RWPE1 (cell line): Measurements from ENCODE around the gene TET1.
"Not testable (repeated sequence)": the region's sequence is repeated elsewhere in the genome, so short reads cannot be mapped to it uniquely, and the experiment has no call there.

ENCODE experiments used
- CTCF ChIA-PET: fragments of 350-600 bp; sonication (Branson Sonifier 250); formaldehyde crosslinking; extraction: SDS; loops from one replicate; lab custom pipeline; 2021; lab: Yijun Ruan, JAX
- POLR2A ChIA-PET: fragments of 400-600 bp; formaldehyde crosslinking; extraction: SDS; loops from one replicate; lab custom pipeline; 2020; ENCODE audit warnings: antibody characterized with exemption; ENCODE audit not compliant: low non-redundant PET; lab: Yijun Ruan, JAX
- DNase-seq: peaks from one replicate; pipeline ENCODE4 v3.0.0; 2012; ENCODE audit warnings: low spot score
- H3K27ac ChIP-seq: fragments of 450-650 bp; 2 replicates; pipeline ENCODE4 v1.5.1; 2017
- TF ChIP-seq, protein P1 (sequence below): fragments of 450-650 bp; conservative IDR thresholded peaks from 2 replicates; pipeline ENCODE4 v1.5.1; 2017; ENCODE audit warnings: low read depth, mild to moderate bottlenecking

TET1 gene

DNA sequence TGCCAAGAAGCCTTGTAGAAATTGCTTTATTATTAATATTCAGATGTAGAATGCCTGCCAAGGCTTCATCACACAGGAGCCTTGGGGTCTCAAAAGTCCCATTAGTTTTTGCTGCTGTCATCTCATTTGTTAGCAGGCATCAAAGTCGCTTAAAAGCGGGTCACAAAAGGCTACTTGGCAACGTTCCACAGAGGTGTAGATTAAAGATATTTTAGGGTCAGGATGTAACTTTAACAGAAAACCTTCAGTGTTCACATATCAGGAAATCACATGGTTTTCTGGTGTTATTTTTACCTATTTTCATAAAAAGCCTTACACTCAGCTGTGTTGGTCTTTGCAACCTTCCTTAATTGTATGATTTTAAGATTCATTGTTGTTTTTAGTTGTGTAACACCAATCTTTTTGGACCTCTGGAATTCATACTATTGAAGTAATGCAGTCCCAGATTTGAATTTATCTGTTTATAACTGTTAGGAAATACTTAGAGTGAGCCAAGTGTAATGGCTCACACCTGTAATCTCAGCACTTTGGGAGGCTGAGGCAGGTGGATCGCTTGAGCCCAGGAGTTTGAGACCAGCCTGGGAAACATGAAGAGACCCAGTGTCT lies 65.3 kb downstream of the TET1 start:
- TF ChIP-seq, protein P1, sequence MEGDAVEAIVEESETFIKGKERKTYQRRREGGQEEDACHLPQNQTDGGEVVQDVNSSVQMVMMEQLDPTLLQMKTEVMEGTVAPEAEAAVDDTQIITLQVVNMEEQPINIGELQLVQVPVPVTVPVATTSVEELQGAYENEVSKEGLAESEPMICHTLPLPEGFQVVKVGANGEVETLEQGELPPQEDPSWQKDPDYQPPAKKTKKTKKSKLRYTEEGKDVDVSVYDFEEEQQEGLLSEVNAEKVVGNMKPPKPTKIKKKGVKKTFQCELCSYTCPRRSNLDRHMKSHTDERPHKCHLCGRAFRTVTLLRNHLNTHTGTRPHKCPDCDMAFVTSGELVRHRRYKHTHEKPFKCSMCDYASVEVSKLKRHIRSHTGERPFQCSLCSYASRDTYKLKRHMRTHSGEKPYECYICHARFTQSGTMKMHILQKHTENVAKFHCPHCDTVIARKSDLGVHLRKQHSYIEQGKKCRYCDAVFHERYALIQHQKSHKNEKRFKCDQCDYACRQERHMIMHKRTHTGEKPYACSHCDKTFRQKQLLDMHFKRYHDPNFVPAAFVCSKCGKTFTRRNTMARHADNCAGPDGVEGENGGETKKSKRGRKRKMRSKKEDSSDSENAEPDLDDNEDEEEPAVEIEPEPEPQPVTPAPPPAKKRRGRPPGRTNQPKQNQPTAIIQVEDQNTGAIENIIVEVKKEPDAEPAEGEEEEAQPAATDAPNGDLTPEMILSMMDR: no peak
- POLR2A ChIA-PET: no interaction called here
- DNase-seq: no peak
- H3K27ac ChIP-seq: no peak overlapping the region
- CTCF ChIA-PET: no interaction called here

DNA sequence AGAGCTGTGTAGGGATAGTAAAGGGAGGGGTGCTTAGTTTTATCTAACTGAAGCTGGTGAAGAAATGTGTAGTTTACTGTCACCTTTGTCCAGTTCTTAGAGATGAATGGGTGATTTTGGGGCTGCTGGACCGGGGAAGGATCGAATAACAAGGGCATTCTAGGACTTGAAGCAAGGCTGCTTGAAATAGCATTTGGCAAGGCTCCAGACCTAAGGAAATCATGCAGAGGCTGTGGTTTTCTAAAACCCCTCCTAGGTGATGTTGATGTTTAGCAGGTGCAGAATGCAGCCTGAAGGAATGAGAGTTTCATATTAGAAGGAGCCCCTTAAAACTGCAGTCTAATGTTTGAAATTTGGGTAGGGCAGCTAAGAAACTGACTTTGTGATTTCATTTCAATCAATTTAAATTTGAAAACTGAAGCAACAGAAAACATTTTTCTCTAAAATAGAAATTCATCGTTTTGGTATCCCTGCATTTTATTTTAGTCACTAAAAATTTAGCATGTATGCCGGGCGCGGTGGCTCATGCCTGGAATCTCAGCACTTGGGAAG lies 68.5 kb downstream of the TET1 start:
- CTCF ChIA-PET: interaction anchor here (0.7 kb wide), 1 partner anchor 183 kb away, joined by 3 read pairs; no protein-coding TSS in a partner anchor
- DNase-seq: no peak
- TF ChIP-seq, protein P1: no peak
- POLR2A ChIA-PET: no interaction called here
- H3K27ac ChIP-seq: no peak overlapping the region

DNA sequence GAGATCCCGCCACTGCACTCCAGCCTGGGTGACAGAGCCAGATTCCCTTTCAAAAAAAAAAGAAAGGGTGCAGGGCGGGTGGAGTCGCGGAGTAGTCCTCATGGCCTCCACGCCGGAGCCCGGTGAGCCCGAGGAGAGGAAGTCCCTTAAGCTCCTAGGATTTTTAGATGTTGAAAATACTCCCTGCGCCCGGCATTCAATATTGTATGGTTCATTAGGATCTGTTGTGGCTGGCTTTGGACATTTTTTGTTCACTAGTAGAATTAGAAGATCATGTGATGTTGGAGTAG lies 72.1 kb downstream of the TET1 start:
- CTCF ChIA-PET: not testable (repeated sequence)

DNA sequence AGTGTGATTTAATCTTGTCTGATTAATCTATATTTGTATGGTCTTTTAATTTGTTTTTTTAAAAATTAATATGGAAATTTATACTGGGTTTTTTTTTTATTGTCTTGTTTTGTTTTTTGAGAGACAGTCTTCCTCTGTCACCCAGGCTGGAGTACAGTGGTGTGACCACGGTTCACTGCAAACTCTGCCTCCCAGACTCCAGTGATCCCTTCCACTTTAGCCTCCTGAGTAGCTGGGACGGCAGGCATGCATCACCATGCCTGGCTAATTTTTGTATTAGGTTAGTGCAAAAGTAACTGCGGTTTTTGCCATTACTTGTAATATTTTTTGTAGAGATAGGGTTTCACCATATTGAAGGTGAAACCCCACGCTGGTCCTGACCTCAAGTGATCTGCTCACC lies 73.1 kb downstream of the TET1 start:
- TF ChIP-seq, protein P1: no peak
- no peak for DNase-seq
- ChIA-PET POLR2A (no interaction called here), CTCF (no interaction called here)
- H3K27ac ChIP-seq: no peak overlapping the region

More for the DNA sequence above, 72.1 kb downstream of the TET1 start:
- not testable (repeated sequence) for H3K27ac ChIP-seq, DNase-seq
- POLR2A ChIA-PET: interaction anchor here (0.7 kb wide), 1 partner anchor 1947 kb away, joined by 8 read pairs; no protein-coding TSS in a partner anchor

DNA sequence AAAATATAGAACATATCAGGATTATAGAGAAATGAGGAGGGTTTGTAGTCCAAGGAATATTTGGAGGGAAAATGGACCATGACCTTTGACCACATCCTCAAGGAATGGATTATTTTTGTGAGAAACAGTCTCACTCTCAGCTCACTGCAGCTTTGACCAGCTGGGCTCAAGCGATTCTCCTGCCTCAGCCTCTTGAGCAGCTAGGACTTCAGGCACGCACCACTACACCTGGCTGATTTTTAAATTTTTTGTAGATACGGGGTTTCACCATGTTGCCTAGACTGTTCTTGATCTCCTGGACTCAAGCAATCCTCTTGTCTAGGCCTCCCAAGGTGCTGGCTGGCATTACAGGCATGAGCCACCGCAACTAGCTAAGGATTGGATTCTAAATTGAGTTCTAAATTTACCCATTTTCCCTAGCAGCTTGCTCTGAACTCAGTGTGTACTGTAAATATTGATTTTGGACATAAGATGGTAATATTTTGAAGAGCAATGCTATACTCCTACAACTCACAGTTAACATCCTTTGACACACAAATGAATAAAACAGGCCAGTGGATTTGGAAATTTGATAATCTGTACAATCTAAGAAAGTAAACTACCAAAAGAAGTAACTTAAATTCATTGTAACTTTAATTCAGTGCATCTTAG lies 73.8 kb downstream of the TET1 start:
- ChIA-PET POLR2A (no interaction called here), CTCF (no interaction called here)

DNA sequence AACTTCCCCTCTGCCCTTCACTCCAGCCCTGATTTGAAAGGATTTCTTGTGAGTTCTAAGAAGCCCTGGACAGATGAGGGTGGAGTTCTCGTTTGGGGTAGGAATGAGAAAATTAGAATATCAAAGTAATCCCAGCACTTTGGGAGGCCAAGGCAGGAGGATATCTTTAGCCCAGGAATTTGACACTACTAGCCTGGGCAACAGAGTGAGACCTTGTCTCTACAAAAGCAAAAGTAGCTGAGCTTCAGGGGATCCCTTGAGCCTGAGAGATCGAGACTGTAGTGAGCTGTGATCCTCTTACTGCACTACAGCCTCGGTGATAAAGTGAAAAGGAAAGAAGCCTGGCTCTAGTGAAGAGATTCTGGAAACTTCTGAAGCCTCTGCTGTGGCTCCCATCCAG lies 76.2 kb downstream of the TET1 start:
- ChIA-PET POLR2A (no interaction called here), CTCF (interaction anchor here (0.5 kb wide), 1 partner anchor 1008 kb away, joined by 6 read pairs; no protein-coding TSS in a partner anchor)
- no peak overlapping the region for H3K27ac ChIP-seq
- TF ChIP-seq, protein P1: no peak
- DNase-seq: no peak

More for the DNA sequence above, 73.8 kb downstream of the TET1 start:
- TF ChIP-seq, protein P1: no peak
- no peak overlapping the region for H3K27ac ChIP-seq
- no peak for DNase-seq

DNA sequence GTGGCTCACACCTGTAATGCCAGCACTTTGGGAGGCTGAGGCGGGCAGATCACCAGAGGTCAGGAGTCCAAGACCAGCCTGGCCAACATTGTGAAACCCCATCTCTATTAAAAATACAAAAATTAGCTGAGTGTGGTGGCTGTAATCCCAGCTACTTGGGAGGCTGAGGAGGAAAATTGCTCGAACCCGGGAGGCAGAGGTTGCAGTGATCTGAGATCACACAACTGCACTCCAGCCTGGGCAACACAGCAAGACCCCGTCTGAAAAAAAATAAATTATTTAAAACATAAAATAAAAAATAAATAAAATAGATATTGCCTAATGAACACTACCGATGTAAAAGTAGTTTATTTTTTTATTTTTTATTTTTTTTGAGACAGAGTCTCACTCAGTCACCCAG lies 83.4 kb downstream of the TET1 start:
- DNase-seq, H3K27ac ChIP-seq, POLR2A ChIA-PET, CTCF ChIA-PET: not testable (repeated sequence)
